Nephron (organoid): ENCODE results near the gene ATP5F1D.
"Not testable (repeated sequence)": the region's sequence is repeated elsewhere in the genome, so short reads cannot be mapped to it uniquely, and the experiment has no call there.

ENCODE experiments used
- H3K27ac Mint-ChIP-seq, 3 experiments: 2 replicates each; pipeline ENCODE4 v1.8.0; 2020; ENCODE audit warnings: mixed read lengths in 3 of 3, mild to moderate bottlenecking in 2 of 3, moderate library complexity in 1 of 3
- H3K27me3 Mint-ChIP-seq: 2 replicates; pipeline ENCODE4 v1.8.0; 2021; ENCODE audit warnings: low read depth, mild to moderate bottlenecking, moderate library complexity, mixed read lengths
- H3K36me3 Mint-ChIP-seq: 2 replicates; pipeline ENCODE4 v1.8.0; 2020; ENCODE audit warnings: low read depth, mixed read lengths
- H3K4me1 Mint-ChIP-seq: 2 replicates; pipeline ENCODE4 v1.8.0; 2020; ENCODE audit warnings: mixed read lengths
- H3K4me3 Mint-ChIP-seq, 3 experiments: 2 replicates each; pipeline ENCODE4 v1.8.0; 2020; ENCODE audit warnings: mild to moderate bottlenecking in 3 of 3, mixed read lengths in 3 of 3, moderate library complexity in 2 of 3
- H3K9me3 Mint-ChIP-seq: 2 replicates; pipeline ENCODE4 v1.8.0; 2020; ENCODE audit warnings: mixed read lengths
- TF ChIP-seq, protein P1 (sequence below), 3 experiments: fragments of 200-600 bp; sonication (generic); IDR thresholded peaks; one replicate each; pipeline ENCODE4 v1.5.0; 2021; ENCODE audit warnings: antibody characterized with exemption in 3 of 3; ENCODE audit not compliant: unreplicated experiment in 3 of 3

ATP5F1D gene

DNA sequence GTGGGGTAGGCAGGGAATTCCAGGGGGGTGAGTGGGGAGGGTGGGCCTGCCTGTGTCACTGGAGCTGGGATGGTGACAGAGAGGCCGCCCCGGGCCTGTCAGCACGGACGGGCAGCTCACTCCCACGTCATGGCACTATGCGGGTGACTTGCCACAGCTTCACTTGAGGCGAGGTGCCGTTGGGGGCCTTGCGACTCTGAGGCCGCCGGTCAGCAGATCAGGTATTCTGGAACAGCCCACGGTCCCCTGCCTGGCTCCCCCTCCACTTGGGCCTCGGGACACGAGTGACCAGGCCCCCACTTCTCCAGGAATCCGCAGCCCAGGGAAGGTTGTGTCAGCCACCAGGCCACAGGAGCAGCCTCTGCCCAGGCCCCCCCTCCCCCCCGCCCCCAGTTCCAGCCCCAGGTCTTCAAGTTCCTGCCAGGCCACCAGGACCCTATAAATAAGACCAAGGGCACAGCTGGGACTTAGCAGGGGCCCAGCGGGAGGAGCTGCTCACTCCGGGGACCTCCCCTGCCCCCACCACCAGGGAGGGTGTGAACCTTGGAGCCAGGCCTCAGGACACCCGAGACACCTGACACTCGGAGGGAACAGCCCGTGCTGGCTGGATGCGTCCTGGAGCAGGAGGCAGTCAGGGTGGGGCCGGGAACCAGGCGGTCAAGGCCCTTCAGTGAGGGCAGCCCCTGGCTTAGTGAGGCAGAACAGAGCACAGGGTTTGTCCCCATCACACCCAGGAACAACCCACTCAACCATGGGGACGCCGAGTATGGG, 4.1 kb downstream of the ATP5F1D start:
- H3K9me3 Mint-ChIP-seq: no peaks in the 10 kb centered on the region
- H3K27me3 Mint-ChIP-seq: no peaks in the 10 kb centered on the region
- H3K36me3 Mint-ChIP-seq: peaks cover 5% of the 10 kb centered on the region
- peaks cover 17% of the 10 kb centered on the region for H3K4me1 Mint-ChIP-seq
- peak overlapping the region; percentile 11 to 64 (median 52) for H3K4me3 Mint-ChIP-seq
- TF ChIP-seq, protein P1, sequence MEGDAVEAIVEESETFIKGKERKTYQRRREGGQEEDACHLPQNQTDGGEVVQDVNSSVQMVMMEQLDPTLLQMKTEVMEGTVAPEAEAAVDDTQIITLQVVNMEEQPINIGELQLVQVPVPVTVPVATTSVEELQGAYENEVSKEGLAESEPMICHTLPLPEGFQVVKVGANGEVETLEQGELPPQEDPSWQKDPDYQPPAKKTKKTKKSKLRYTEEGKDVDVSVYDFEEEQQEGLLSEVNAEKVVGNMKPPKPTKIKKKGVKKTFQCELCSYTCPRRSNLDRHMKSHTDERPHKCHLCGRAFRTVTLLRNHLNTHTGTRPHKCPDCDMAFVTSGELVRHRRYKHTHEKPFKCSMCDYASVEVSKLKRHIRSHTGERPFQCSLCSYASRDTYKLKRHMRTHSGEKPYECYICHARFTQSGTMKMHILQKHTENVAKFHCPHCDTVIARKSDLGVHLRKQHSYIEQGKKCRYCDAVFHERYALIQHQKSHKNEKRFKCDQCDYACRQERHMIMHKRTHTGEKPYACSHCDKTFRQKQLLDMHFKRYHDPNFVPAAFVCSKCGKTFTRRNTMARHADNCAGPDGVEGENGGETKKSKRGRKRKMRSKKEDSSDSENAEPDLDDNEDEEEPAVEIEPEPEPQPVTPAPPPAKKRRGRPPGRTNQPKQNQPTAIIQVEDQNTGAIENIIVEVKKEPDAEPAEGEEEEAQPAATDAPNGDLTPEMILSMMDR (IDR thresholded peaks at IDR 0.05; ENCODE audit: unreplicated experiment in 3 of 3): no peak
- peak overlapping the region in 1 of 3 experiments; percentile 85 for H3K27ac Mint-ChIP-seq

DNA sequence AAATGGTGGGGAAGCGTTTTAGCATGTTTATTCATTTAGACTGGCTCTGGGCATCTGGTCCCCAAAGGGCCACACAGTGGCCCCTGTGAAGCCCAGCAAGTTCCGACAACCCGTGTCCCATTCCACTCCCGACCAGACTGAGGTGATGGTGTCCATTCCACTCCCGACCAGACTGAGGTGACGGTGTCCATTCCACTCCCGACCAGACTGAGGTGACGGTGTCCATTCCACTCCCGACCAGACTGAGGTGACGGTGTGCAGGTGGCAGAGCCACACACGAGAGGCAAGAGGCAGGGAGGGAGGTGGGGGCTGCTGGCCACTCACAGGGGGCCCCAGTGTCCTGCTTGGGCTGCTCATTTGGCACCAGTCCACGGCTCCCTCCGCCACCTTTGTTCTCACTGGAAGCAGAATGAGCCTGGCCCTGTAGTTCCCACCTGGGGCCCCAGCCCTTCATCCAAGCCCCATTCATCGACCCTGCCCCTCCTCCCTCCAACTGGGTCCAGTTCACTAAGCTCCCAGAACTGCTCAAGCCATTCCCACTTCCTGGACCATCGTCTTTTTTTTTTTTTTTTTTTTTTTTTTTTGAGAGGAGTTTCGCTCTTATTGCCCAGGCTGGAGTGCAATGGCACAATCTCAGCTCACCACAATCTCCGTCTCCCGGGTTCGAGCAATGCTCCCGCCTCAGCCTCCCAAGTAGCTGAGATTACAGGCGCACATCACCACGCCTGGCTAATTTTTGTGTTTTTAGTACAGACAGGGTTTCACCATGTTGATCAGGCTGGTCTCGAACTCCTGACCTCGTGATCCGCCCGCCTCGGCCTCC, 4.9 kb downstream of the ATP5F1D start:
- H3K27ac Mint-ChIP-seq: peak overlapping the region; percentile 47 to 85 (median 66)

DNA sequence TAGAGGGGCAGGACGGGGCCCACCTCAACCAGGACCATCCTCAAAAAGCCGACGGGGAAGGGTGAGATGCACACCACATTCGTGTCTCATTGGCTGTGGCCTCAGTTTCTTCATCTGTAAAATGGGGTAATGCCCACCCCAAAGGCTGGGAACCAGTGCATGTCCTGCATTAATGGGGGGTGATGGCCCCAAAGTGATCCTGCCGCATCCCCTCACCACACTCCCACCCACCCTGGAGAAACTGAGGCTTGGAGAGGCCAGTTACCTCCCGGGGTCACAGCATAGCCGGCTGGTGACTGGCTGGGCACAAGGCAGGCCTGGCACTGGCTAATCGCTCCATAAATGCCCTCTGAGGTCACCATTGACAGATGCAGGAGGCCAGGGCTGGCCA, 6.2 kb downstream of the ATP5F1D start:
- Mint-ChIP-seq H3K9me3 (no peaks in the 10 kb centered on the region), H3K27me3 (no peaks in the 10 kb centered on the region), H3K4me1 (peaks cover 10% of the 10 kb centered on the region), H3K36me3 (peaks cover 12% of the 10 kb centered on the region), H3K4me3 (peak overlapping the region; percentile 19 to 88 (median 34)), H3K27ac (no peak overlapping the region)
- TF ChIP-seq, protein P1 (IDR thresholded peaks at IDR 0.05; ENCODE audit: unreplicated experiment in 3 of 3): no peak

More for the DNA sequence above, 4.9 kb downstream of the ATP5F1D start:
- not testable (repeated sequence) for H3K9me3 Mint-ChIP-seq, H3K27me3 Mint-ChIP-seq, H3K36me3 Mint-ChIP-seq
- H3K4me3 Mint-ChIP-seq: peak overlapping the region; percentile 52 to 64 (median 54)
- peaks cover 12% of the 10 kb centered on the region for H3K4me1 Mint-ChIP-seq

DNA sequence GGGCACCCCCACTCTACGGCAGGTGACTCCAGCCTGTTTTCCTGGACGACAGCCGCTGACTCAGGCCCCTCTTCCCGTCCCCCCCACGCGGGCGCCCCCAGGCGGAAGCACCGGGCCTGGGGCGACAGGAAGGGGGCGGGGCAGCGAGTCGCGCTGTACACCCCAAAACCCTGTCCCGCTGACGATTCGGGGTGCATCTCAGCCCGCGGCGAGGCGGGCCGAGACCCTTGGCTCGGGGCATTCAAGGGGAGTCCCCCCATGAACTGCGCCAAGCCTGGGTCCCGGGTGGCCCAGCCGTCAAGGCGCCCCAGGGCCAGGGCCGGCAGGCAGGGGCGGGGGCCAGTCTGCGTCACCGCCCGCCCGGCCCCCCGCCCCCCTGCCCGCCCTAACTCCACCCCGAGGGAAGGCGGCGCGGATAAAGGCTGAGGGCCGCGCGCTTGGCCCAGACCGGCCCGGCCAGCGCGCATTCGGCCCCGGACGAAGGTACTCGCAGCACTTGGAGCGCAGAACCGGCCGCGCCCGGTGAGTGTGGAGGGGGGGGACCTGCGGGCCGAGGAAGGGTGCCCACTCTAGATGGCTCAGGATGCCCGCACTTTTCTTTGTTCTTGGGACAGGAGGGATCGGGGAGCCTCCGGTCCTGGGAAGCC, 6.7 kb downstream of the ATP5F1D start, which contains the start of gene MIDN:
Gene MIDN, plus strand, starts transcription at position 445 of the 647 bp plus-strand sequence. CDS start 1,714 bp downstream, outside the sequence.
- TF ChIP-seq, protein P1 (IDR thresholded peaks at IDR 0.05; ENCODE audit: unreplicated experiment in 3 of 3): no peak
- peak within 1 kb of the TSS; percentile 62 to 94 (median 92) for H3K27ac Mint-ChIP-seq
- no peaks in the 10 kb centered on the region for H3K9me3 Mint-ChIP-seq
- no peaks in the 10 kb centered on the region for H3K27me3 Mint-ChIP-seq
- H3K4me3 Mint-ChIP-seq: peak within 1 kb of the TSS; percentile 83 to 88 (median 86)
- H3K36me3 Mint-ChIP-seq: peaks cover 12% of the 10 kb centered on the region
- H3K4me1 Mint-ChIP-seq: peaks cover 9% of the 10 kb centered on the region

DNA sequence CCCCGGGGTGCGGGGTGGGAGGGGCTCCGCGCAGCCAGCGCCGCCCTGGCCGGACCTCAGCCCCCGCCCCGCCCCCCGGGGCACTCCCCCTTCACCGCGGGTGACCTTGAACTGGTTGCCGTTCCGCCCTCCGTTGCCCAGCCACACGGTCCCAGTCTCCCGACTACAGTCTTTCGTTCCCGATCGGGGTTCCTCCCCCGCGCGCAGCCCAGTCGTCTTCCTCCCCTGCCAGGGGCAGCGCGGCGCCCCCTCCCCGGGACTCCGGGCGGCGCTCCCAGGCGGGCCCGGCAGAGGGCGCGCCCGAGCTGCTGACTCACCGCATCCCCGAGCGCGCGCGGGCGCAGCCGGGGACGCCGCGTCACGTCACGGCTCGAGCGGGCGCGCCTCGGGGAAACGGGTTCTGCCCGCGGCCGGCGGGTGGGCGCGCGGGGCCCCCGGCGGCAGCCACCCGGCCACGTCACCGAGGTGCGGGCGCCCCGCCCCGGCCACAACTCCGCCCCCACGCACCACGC, 7.3 kb downstream of the ATP5F1D start:
- TF ChIP-seq, protein P1 (IDR thresholded peaks at IDR 0.05; ENCODE audit: unreplicated experiment in 3 of 3): peak; percentile 85 to 87 (median 86)
- peaks cover 12% of the 10 kb centered on the region for H3K36me3 Mint-ChIP-seq
- H3K4me1 Mint-ChIP-seq: peaks cover 5% of the 10 kb centered on the region
- no peaks in the 10 kb centered on the region for H3K27me3 Mint-ChIP-seq
- no peaks in the 10 kb centered on the region for H3K9me3 Mint-ChIP-seq
- peak overlapping the region; percentile 83 to 88 (median 86) for H3K4me3 Mint-ChIP-seq
- H3K27ac Mint-ChIP-seq: peak overlapping the region; percentile 44 to 92 (median 62)
